SW 1271 (cell line): ENCODE results near the gene RNF166.

ENCODE experiments used
- DNase-seq, 2 experiments: peaks; one replicate each; lab custom pipeline; 2025; lab: John Stamatoyannopoulos, UW

The RNF166 gene

GRCh38 chr16:88739139-88739976 is 33.1 kb upstream of the RNF166 start:
- DNase-seq = no peak

GRCh38 chr16:88738151-88739084 is 32.2 kb upstream of the RNF166 start:
- DNase-seq = no peak

- DNase-seq = peak in 1 of 2 experiments; percentile 60
These were observed 31.3 kb upstream of the RNF166 start for GRCh38 chr16:88737298-88738150.

- no peak for DNase-seq
These were observed 30.3 kb upstream of the RNF166 start for GRCh38 chr16:88736496-88736895.

- DNase-seq = no peak
These were observed 29.9 kb upstream of the RNF166 start for GRCh38 chr16:88736088-88736487.

- DNase-seq = no peak
These were observed 29.4 kb upstream of the RNF166 start for GRCh38 chr16:88735616-88736015.

GRCh38 chr16:88735121-88735520 is 28.9 kb upstream of the RNF166 start:
- no peak for DNase-seq

- no peak for DNase-seq
These were observed 28.1 kb upstream of the RNF166 start for GRCh38 chr16:88734361-88734728.

- no peak for DNase-seq
These were observed 27.6 kb upstream of the RNF166 start for GRCh38 chr16:88733630-88734360.

GRCh38 chr16:88732961-88733294 is 26.7 kb upstream of the RNF166 start:
- no peak for DNase-seq

GRCh38 chr16:88732172-88732960 is 26.2 kb upstream of the RNF166 start:
- no peak for DNase-seq

GRCh38 chr16:88731699-88732098 is 25.5 kb upstream of the RNF166 start:
- DNase-seq = no peak

- DNase-seq = no peak
These were observed 24.7 kb upstream of the RNF166 start for GRCh38 chr16:88730632-88731607.

GRCh38 chr16:88727871-88728270 is 21.7 kb upstream of the RNF166 start:
- DNase-seq = no peak

- no peak for DNase-seq
These were observed 20.8 kb upstream of the RNF166 start for GRCh38 chr16:88726981-88727380.

GRCh38 chr16:88726408-88726749 is 20.2 kb upstream of the RNF166 start:
- no peak for DNase-seq

- DNase-seq = no peak
These were observed 19.6 kb upstream of the RNF166 start for GRCh38 chr16:88725609-88726407.

- no peak for DNase-seq
These were observed 18.8 kb upstream of the RNF166 start for GRCh38 chr16:88724855-88725555.
